Subcutaneous adipose tissue (tissue), 4 donors: Measurements from ENCODE around the gene POPDC3. TPM values are rescaled to one million over a fixed set of nuclear protein-coding genes. Genes with fewer than 3 reads are reported as not detected.

Experiments used
- CTCF ChIP-seq: fragments of 450-650 bp; IDR thresholded peaks from one replicate; pipeline ENCODE4 v1.5.1; 2016; ENCODE audit warnings: low read depth, mild to moderate bottlenecking, control low read depth, antibody characterized with exemption, moderate library complexity
- total RNA-seq, 4 donors: library from RNA; depleted of rRNA; stranded (reverse); fragments of >200 nt; gene quantifications; one replicate each; pipeline ENCODE4 v1.1.0, GENCODE V29; 2016

Gene POPDC3
- total RNA-seq, 4 donors from 2014 or later = 0.68 to 1.1 TPM; not detected in 2

- TF ChIP-seq CTCF = no peak
These were observed 59.2 kb downstream of the POPDC3 start for GRCh38 chr6:105120570-105120969.

- TF ChIP-seq CTCF = no peak
These were observed 63.7 kb downstream of the POPDC3 start for GRCh38 chr6:105116150-105116549.

GRCh38 chr6:105113422-105113821 lies 66.4 kb downstream of the POPDC3 start:
- TF ChIP-seq CTCF = no peak

- no peak for TF ChIP-seq CTCF
These were observed 67.2 kb downstream of the POPDC3 start for GRCh38 chr6:105112577-105112976.

GRCh38 chr6:105111871-105112270 lies 67.9 kb downstream of the POPDC3 start:
- TF ChIP-seq CTCF = no peak

- TF ChIP-seq CTCF = no peak
These were observed 68.7 kb downstream of the POPDC3 start for GRCh38 chr6:105111105-105111504.

- TF ChIP-seq CTCF = no peak
These were observed 69.6 kb downstream of the POPDC3 start for GRCh38 chr6:105109955-105110895.
